NCI-H2107 treated with DMSO at 0.1 percent for 48 hours (cell line): ENCODE measurements around the gene PRKCI.
"Not testable (repeated sequence)": the region's sequence is repeated elsewhere in the genome, so short reads cannot be mapped to it uniquely, and the experiment has no call there.

Experiments
- DNase-seq: peaks from one replicate; lab custom pipeline; 2025; ENCODE audit not compliant: unreplicated experiment; lab: John Stamatoyannopoulos, UW

Gene PRKCI

GRCh38 chr3:170277833-170278580 is 55.8 kb downstream of the PRKCI start:
- no peak for DNase-seq

- peak; percentile 45 for DNase-seq
These were observed 56.4 kb downstream of the PRKCI start for GRCh38 chr3:170278627-170279026.

GRCh38 chr3:170290194-170290593 is 68.0 kb downstream of the PRKCI start:
- no peak for DNase-seq

DNA sequence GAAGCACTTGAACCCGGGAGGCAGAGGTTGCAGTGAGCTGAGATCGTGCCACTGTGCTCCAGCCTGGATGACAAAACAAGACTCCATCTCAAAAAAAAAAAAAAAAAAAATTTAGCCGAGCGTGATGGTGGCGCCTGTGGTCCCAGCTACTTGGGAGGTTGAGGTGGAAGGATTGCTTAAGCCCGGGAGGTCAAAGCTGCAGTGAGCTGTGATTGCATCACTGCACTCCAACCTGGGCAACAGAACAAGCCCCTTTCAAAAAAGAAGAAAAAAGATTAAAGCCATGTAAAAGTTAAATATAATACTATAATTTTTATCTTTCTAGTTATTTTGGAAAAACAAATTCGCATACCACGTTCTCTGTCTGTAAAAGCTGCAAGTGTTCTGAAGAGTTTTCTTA is 73.4 kb downstream of the PRKCI start:
- DNase-seq = no peak

DNA sequence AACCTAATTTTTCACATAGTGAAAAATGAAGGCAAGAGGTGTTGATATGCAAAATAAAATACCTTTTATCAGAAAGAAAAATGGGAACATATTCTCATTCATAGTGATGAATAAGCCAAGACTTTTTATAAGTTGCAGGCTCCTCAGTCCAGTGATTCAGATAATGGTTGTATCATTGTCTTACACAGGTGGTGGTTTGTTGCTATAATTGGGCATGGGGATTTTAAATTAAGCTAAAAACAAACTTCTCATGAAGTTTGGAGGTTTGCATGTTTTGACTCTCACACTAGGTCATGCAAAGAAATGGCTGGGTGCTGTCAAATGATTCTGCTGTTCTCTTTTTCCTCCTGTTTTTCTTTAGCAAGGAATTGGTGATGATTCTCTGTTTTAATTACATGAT is 74.5 kb downstream of the PRKCI start:
- no peak for DNase-seq

- DNase-seq = peak; percentile 87
These were observed 79.2 kb downstream of the PRKCI start for GRCh38 chr3:170301405-170301804.

- DNase-seq = no peak
These were observed 79.8 kb downstream of the PRKCI start for GRCh38 chr3:170302008-170302407.

- DNase-seq = no peak
These were observed 83.8 kb downstream of the PRKCI start for GRCh38 chr3:170306015-170306414.

GRCh38 chr3:170307671-170308405 is 85.6 kb downstream of the PRKCI start:
- DNase-seq = no peak

- no peak for DNase-seq
These were observed 86.8 kb downstream of the PRKCI start for GRCh38 chr3:170309046-170309445.

DNA sequence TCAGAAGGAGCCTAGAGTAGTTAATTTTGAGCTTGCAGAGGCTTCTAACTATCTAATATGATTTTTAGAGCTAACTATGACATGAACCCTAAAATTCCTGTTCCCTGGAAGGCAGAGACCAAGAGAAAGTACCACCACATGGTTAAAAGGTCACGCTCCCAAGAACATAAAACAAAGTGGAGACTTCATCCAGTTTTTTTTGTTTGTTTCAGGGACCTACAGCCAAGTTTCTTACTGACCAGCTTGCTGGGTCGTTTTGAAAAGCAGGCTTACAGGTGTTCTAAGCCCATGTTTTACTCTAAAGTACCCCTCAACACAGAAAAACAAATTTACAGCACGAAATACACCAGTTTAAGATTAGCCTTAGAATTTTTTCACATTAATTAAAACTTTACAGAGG is 95.7 kb downstream of the PRKCI start:
- DNase-seq = no peak

GRCh38 chr3:170320461-170321121 is 98.4 kb downstream of the PRKCI start:
- DNase-seq = no peak

DNA sequence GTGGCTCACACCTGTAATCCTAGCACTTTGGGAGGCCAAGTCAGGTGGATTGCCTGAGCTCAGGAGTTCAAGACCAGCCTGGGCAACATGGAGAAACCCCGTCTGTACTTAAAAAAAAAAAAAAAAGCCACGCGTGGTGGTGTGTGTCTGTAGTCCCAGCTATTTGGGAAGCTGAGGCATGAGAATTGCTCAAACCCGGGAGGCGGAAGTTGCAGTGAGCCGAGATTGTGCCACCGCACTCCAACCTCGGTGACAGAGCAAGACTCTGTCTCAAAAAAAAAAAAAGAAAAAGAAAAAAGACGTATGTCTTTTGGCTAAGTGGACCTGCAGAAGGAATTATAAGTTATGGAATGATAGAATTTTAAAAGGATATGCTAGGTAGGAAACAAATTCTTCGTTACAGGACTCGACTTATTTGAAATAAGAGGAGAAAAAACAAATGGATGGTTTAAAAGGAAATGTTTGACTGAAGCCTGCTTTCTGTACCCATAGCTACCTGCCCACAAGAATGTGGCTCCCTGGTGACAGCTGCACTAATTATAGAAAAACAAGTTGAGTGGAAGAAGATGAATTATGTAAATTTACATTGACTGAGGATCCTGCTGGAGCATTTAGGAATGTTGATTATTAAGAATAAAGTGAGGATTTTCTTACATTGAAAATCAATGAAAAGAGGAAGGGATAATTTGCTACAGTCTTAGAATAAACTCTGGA is 99.3 kb downstream of the PRKCI start:
- DNase-seq = peak; percentile 31

DNA sequence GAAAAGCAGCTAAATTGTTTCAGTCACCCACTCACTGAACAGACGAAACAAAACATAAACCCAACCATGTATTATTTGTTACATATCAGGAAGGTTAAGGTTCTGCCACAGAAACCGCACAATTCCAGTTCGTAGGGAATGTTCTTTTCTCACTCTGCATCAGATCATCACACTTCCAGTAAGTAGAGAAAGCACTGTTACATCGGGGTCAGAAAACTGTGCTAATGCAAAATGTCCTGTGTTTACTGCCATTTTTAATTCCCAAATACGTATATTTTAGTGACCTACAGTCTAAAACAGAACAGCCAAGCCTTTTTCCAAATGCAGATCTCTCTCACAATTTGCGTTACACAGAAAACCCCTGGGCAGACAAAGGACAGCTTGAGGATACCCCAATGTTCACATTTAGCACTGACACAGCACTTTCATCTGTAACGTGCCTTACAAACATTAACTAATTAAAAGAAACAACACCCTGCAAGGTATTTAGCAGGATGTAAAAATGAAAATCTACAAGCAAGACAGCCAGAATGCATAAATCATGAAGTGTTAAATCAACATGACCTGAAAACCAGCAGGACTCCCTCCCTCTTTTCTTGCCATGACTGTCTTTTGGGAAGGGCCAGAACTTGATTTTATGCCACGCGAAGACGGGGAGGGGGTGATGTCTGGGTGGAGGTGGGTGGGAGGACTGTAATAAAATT is 100.5 kb downstream of the PRKCI start:
- DNase-seq = no peak

GRCh38 chr3:170323331-170323730 is 101.1 kb downstream of the PRKCI start:
- DNase-seq = no peak

- no peak for DNase-seq
These were observed 102.7 kb downstream of the PRKCI start for GRCh38 chr3:170324962-170325361.

DNA sequence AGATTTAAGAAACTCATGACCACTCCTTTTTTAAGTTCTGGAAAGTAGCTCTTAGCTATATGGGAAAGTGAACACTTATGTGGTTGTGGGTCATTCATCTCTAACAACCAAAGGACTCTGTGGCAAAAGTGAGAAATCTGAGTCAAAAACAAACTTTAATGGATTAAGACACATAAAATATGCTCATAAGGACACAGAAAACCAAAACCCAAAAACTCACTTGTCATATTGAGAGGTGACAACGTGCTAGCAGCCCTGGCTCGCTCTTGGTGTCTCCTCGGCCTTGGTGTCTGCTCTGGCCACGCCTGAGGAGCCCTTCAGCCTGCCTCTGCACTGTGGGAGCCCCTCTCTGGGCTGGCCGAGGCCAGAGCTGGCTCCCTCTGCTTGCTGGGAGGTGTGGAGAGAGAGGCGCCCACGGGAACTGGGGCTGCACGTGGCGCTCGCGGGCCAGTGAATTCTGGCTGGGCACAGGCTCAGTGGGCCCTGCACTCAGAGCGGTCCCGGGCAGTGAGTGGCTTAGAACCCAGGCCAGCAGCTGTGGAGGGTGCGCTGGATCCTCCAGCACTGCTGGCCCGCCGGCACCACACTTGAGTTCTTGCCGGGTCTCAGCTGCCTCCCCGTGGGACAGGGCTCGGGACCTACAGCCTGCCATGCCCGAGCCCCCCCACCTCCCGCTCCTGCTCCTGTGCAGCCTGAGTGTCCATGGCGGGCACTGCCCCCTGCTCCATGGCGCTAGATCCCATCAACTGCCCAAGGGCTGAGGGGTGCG is 105.0 kb downstream of the PRKCI start:
- no peak for DNase-seq

GRCh38 chr3:170327868-170328548 is 105.8 kb downstream of the PRKCI start:
- DNase-seq = not testable (repeated sequence)

DNA sequence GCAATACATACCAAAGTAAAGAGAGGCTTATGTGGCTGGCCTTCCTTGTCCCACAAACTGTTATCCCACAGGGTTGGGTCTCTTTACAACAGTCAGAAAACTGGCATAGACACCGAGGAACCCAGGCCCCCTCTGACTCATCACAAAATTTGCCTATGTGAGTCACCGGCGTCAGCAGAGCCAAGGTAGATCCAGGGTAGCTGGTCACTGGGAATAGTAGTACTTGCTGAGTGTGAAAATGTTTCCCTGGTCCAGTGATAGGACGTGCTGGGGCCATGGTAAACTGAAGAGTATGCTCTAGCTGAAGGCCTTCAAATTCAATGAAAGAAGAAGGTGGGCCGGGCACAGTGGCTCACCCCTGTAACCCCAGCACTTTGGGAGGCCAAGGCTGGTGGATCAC is 108.1 kb downstream of the PRKCI start:
- DNase-seq = no peak
